ENCODE measurements around the gene IGFBP1.

The IGFBP1 gene

DNA sequence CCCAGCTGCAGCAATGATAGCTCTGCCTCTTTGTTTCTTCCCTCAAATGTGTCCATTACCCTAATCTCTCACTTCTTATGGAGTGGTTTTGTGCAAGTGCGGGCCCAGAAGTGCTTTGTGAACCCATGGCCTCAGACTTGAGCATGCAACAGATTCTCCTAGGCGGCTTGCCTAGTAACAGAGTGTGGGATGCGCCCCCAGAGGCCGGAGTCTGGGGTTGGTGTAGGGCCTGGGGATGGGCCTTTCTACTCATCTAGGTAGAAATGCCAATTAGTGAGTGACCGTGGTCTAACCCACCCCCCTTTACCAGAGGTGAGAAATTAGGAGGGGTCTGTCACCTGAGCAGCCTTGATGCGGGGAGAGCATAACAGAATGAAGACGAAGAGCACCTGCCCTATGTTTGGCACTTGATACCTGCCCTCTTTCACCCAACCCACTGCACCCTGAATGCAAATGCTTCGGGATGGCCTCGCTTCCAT is 7.0 kb upstream of the IGFBP1 start:
- DNase-seq = no peak

DNA sequence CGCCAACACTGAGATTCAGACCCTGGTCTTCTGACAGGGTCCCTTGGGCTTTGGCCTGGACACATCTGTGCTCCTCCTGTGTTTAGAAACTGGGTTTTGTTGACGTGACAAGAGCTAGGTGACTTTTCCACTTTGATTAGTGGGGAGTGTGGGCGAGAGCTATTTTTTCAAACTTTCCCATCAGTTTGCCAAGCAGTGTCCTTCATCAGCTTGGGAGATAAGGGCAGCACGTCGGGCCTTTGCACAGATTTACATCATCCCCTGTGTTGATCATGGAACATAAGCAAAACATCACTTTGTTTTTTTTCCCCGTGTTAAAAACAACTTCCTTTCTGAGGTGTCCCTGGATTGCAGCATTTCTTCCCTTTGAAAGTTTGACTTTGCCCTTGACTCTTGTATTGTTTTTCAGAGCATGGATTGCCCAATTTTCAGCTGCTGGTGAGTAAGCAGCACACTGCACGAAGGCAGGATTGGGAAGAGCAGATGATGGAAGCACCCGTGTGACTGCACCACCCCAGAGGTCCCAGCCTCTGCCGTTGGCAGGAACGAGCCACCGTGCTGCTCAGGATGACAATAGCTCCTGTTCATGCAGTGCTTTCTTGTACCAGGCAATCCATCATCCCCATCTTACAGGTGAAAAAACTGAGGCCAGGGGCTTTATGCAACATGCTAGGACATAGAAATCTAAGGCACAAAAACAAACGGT is 6.4 kb upstream of the IGFBP1 start:
- peak; percentile 19 to 53 (median 32) for DNase-seq

DNA sequence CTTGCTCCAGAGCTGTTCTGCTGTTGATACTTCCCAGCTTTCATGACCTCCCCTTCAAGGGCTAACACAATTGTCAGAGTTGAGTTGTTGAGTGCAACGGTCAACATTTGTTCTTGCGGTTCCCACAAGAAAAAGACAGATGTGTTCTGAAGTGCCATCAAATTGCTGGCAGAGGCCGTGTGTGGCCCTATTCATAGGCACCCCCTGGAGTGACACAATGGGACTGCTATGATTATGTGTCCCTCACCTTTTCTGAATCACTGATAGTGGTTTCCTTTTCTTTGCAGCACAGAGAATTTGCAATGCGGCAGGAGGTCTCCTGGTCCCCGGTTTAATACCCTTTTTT is 5.8 kb upstream of the IGFBP1 start:
- no peak for DNase-seq

DNA sequence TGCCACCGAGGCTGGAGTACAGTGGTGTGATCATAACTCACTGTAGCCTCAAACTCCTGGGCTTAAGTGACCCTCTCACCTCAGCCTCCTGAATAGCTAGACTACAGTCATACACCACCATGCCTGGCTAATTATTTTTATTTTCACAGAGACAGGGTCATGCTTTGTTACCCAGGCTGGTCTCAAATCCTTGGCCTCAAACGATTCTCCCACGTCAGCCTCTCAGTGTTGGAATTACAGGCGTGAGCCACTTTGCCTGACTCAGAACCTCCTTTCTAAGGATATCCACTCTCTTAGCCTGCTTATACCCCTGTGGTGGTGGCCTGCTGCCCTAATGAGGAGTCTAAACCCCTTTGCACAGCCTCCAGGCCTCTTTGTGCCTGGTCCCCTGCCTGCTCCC is 4.2 kb upstream of the IGFBP1 start:
- no peak for DNase-seq

DNA sequence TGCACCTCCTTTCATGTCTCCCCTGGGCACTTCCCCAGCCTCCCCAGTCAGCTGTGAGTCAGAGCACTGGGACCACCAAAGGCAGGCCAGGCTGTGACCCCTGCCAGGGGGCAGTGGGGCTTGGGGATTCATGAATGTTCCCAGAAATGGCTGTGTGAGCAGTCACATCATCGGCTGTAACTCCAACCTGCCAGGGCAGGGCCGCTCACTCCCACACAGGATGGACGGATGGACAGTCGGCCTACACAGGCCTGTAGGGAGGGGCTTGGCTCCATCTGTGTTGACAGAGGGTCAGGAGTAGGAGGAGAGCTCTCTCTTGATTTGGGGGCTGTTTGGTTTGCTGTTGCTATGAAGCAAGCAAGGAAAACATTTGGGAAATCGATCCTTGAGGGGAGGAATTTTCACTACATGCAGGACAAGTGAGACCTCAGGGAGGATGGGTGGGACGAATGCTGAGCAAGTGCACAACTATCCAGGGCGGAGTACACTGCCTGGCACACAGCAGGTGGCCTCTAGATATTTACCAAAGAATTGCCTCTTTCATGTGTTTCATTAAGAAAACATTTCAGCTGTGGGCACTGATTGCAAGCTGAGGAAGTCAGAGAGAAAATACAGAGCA is 2.9 kb upstream of the IGFBP1 start:
- no peak for DNase-seq

DNA sequence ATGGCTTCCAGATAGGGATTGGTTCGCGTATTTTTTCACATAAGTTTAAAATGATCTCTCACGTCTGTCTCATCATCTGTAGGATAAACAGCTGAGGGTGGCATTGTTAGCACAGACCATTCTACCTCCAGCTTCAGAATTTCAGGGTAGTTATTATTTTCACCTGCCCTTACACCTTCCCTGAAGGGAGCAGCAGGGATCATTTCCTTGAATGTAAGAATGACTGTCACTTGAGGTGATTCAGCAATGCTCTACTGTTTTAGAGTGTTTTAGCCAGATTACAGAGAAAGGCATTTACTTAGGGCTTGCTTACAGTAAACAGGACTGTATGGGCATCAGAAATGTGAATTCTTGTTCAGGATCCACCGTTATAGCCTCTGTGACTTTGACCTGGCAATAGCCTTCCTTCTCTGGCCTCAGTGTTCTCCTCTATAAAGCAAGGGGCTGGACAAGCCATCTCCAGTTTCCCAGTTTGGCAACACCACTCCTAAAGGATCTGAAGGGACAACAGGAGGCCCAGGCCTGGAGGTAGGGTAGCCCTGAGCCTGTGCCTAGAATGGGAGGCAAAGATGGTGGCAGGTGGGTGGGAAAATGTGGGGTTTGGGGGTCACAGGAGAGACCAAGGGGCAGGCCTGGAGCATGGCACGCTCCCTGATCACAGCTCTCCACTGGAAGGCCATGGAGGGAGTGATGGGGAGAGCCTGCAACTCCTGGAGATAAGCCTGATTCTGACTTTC is 1.2 kb upstream of the IGFBP1 start:
- no peak for DNase-seq

DNA sequence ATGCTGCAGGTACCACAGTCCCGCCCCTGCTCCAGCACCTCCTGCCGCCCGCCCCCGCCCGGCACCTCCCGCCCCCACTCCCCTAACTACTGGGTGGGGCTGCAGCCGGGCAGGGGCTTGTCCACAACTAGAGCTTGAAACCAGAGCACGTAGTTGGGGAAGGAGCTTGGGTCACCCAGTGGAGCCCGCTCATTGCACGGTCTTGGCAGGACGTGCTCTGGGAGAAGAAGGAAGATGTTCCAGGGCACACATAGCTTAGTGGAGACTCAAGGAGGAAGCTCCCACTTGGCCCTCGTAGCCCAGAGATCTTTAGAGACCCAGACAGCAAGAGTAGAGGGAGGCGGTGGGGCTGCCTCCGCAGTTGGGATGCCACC is 692 bp downstream of the IGFBP1 start:
- DNase-seq = no peak

DNA sequence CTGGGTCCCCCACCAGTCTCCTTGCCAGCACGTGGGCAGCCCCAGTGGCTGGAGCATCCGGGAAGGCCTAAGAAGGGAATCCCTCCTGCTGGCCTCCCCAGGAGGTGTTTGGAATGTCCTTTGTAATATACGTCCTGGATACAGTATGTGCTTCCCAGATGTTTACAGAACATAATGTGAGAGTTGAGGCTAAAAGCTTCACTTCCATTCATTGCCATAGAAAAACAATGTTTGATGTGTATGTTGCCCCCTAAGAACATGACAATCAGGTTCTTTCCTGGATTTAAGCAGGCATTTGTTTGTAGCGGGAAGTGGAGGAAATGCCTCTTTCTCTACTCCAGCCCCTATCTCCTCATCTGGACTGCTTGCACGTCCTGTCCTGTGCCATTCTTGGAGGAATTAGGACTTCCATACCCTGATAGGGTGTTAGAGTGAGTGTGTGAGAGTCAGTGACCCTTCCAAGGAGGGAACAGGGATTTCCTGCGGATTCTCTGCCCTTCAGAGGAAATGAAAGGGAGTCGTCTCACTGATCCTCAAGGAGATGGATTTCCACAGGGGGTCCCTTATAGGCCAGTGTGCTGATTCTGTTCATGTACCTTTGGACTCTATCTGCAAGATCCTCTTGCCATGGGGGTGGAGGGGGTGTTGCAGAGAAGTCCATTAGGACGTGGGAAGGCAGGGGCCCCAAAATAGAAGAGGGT is 1.2 kb downstream of the IGFBP1 start:
- DNase-seq = no peak

DNA sequence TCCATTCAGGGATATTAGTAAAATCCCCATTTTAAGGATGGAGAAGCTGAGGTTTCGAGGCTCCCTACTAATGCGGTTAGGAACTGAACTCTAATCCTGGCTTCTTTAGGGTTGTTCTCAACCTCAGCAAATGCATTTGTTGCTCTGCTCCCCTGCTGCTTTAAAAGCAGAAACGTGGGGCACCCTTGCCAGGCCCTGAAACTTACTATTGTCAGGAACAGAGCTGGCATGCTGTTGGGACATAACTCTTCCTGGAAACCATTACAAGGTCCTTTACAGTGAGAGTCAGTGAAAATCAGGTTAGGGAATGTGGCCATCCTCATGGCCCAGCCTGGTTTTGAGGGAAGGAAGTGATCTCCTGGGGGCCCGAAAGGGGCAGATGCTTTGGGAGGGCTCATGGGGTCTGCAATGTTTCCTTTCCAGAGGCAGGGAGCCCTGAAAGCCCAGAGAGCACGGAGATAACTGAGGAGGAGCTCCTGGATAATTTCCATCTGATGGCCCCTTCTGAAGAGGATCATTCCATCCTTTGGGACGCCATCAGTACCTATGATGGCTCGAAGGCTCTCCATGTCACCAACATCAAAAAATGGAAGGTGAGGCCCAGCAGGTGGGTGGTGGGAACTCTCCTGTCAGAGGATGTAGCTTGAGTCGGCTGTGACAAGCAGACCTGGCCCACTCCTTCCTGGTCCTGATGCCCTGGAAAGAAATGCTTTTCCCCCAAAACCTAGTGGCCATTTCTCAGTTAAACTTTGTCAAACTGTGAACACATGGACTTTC is 2.0 kb downstream of the IGFBP1 start:
- DNase-seq = no peak

DNA sequence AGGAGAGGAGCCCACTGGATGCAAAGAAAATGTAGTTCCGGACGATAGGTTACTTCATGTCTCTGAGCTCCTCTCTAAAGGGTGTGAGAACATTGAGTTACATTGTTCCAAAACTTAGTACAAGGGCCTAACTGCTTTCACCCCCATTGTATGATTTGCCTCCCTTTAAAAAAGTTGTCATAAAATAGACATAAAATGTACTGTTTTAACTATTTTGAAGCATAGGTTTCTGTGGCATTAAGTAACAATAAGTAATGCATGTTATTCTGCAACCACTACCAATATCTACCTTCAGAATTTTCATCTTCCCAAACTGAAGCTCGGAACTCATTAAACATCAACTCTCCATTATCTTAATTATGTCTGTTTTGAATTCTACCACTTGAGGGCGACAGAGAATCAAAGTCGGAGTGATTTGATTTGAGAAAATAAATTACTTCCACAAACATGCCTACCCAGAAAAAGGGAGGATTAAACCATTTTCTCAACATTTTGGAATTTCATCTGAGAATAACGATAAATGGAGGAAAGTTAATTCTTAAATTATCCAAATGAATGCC is 2.7 kb downstream of the IGFBP1 start:
- DNase-seq = peak; percentile 26 to 50 (median 30)

DNA sequence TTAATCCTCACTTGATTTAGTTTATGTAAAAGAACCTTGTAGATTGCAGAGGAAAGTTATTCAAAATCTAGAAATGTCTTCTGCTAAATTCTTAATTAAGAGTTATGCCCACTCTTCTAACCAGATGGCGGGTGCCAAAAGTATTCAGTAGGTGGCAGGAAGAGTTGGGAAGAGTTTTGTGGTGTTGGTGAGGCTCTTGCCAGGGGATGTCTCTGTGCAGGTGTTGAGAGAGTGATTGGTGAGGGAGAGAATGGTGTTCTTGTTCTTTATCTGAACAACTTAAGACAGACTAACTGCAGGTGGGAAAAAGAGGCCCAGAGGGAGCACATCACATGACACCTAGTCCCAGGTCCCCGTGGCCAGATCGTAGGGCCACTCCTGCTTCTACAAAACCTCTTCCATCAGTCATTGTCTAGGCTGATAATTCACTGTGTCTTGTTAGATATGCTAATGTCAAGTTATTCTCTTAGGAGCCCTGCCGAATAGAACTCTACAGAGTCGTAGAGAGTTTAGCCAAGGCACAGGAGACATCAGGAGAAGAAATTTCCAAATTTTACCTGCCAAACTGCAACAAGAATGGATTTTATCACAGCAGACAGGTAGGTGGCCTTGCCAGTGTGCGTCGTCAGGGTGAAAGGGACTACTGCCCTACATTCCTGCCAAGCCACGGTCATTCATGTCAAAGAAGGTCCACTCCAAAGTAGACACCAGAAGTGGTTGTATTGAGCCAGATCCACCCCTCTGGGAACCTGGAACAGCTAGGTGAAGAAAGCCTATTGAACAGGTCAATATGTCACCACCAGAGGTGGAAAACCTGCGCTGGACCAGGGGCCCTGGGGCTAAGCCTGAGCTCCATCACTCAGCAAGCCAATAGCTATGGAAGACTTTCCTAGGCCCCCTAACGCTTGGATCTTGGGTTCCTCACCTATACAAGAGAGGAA is 3.4 kb downstream of the IGFBP1 start:
- DNase-seq = no peak

DNA sequence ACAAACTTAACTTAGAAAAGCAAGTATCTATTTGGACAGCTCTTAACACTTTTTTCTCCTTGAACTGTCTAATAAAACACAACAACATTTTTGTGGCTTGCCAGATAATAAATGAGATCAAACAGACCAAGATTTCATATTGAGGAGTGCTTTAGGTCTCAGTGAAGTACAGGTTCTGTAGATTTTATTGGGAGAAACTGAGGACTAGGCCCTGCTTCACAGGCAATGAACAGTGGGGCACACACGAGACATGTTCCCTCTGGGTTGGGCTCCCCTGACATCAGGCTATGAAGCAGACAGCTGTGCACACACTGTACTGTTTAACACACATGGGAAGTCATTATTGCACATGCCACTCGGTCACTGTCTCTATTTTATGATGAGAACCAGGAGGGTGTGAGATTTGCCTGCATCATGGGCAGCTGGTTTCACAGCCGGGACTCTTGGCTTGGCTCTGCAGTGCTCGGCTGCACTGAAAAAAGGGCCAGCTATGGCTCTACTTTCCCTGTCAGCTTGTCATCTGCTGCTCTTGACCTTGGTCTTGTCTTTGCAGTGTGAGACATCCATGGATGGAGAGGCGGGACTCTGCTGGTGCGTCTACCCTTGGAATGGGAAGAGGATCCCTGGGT is 4.2 kb downstream of the IGFBP1 start:
- no peak for DNase-seq

DNA sequence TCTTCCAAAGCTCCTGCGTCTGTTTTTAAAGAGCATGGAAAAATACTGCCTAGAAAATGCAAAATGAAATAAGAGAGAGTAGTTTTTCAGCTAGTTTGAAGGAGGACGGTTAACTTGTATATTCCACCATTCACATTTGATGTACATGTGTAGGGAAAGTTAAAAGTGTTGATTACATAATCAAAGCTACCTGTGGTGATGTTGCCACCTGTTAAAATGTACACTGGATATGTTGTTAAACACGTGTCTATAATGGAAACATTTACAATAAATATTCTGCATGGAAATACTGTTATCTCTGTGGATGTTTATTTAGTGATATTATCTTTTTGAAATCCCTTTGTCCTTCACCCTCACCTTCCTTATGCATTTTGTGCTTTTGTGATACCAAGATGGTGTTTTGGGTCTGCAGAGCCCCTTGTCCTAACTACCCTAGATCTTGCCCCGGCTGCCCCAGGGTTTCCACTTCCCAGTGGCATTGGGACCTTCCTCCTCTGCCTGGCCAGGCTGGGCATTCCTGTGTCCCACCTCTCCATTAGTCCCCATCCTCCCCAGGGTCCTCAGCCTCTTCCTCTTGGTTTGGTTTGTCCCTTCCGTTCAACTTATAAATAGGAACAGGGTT is 5.2 kb downstream of the IGFBP1 start:
- DNase-seq = no peak

DNA sequence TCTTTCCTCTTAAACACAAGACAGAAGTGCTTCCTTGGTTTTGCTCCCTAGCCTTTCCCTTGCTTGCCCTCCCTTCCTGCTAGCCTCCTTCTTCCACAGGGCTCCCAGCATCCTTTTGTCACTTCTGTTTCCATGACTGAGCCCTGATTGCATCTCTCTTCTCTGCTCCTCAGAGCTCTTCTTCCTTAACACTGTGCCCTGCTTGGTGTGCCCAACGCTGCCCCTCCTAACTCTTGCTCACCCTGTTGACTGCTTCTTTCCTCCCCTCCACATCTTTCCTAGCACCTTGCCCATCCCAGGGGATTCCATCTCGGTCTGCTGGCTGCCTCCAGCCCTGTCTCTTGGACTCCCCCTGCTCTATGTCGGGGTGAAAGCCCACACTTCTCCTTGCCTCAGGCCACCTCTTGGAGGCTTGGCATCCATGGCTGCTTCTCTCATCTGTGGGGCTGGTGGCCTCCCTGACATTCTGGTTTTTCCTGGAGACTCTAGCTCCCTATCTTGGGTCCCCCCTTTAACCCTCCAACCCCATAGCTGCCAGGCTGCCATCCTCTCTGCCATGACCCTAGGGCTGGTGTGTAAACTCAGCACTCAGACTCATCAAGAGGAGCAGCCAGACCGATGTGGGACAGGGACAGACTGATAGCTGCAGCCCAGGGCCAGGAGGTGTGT is 5.8 kb downstream of the IGFBP1 start:
- no peak for DNase-seq

DNA sequence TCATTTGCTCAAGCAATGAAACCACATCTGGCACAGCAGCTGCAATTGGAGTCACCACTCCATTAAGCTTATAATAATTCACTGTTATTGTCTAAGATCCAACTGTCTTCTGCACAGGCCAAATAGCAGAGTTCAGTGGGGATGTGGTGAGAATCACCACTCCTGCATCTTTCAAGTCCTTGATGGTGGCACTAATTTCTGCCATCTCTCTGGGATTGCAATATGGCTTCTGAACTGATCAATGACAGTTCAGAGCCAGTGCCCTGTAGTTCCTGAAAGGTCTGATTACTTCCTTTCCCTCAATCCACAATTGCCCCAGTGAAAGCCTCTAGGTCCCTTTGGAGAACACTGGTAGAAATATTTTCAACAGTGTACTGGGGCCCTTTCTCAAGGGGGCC is 6.4 kb downstream of the IGFBP1 start:
- DNase-seq = no peak

DNA sequence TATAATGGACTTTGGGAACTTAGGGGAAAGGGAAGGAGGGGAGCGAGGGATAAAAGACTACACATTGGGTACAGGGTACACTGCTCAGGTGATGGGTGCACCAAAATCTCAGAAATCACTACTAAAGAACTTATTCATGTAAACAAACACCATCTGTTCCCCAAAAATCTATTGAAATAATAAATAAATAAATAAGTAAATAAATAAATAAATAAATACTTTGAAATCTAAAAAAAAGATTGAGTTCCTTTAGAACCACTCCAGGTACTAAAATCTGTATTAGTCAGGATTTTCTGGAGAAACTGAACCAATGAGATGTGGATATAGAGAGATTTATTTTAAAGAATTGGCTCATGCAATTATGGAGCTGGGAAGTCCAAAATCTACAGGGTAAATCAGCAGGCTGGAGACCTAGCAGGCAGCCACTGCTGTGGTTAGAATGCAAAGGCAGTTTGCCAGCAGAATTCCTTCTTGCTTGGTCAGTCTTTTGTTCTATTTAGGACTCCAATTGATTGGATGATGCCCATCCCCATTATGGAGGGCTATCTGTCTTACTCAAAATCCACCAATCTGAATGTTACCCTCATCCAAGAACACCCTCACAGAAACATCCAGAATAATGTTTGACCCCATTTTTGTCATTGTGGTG is 8.9 kb downstream of the IGFBP1 start:
- no peak for DNase-seq

DNA sequence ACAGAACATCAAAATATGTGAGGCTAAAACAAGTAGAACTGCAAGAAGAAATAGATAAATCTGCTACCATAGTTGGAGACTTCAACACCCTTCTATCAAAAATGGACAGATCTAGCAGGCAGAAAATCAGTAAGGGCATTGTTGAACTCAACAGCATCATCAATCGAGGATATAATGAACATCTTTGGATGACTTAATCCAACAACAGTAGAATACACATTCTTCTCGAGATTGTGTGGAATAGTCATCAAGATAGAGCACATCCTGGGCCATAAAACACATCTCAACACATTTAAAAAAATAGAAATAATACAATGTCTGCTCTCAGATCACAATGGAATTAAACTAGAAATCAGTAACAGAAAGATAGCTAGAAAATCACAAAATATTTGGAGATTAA is 9.9 kb downstream of the IGFBP1 start:
- DNase-seq = no peak

DNA sequence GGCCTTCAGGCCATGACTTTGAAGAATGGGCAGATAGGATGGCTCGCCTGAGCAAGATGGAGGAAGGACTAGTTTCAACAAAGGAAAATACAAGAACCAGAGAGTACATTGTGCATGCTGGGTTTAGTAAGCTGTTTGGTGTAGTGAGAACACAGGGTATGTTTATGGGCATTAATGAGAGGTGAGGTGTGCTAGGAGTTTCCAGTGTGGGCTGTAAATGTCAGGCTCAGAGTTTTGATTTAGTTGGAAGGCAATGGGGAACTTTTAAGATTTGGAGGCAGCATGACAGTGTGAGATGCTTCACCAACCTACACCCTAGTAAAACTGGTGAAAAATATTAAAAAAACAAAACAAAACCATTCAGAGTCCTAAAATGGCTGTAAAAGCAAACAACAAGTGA is 13.3 kb downstream of the IGFBP1 start:
- DNase-seq = no peak

DNA sequence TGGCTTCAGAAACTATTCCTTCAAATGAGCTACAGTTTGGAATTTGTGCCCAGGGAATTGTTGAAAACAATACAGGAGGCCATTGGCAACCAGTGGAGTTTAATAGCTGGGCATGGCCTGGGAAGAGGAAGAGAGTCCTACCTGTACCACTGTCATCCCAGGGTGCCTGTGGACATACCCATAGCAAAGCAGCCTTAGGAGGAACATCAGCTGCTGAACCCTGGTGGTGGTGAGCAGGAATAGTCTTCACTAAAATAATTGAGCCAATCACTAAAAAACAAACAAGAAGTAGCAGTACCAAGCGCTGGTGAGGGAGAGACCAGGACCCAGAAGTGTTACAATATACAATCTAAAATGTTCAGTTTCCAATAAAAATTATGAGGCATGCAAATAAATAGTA is 14.5 kb downstream of the IGFBP1 start:
- no peak for DNase-seq
